ENCODE data around the gene ARG2.

ARG2 gene

GRCh38 chr14:67579636-67580035 is 40.1 kb upstream of the ARG2 start:
- no peaks in the 10 kb centered on the region for H3K9me3 ChIP-seq (ENCODE audit: severe bottlenecking)
- no peaks in the 10 kb centered on the region for H3K27me3 ChIP-seq (ENCODE audit: insufficient read depth, poor library complexity, severe bottlenecking)
- no peak overlapping the region for H3K27ac ChIP-seq (ENCODE audit: poor library complexity, severe bottlenecking)
- DNase-seq (ENCODE audit: low spot score) (peak; percentile 37), ATAC-seq (ENCODE audit: low read depth) (no peak)
- H3K36me3 ChIP-seq (ENCODE audit: low read depth): no peaks in the 10 kb centered on the region; the same call in 1 of the 2 replicates
- H3K4me1 ChIP-seq (ENCODE audit: insufficient read depth, poor library complexity, severe bottlenecking): no peaks in the 10 kb centered on the region
- TF ChIP-seq CTCF (IDR thresholded peaks at IDR 0.05; ENCODE audit: poor library complexity, severe bottlenecking): no peak
- no peak overlapping the region for H3K4me3 ChIP-seq (ENCODE audit: severe bottlenecking)

- no peak for ATAC-seq (ENCODE audit: low read depth)
- no peaks in the 10 kb centered on the region for H3K27me3 ChIP-seq (ENCODE audit: insufficient read depth, poor library complexity, severe bottlenecking)
Observed at GRCh38 chr14:67580336-67581171, 39.2 kb upstream of the ARG2 start.

GRCh38 chr14:67581643-67582042 is 38.1 kb upstream of the ARG2 start:
- H3K4me1 ChIP-seq (ENCODE audit: insufficient read depth, poor library complexity, severe bottlenecking): no peaks in the 10 kb centered on the region
- H3K36me3 ChIP-seq (ENCODE audit: low read depth): no peaks in the 10 kb centered on the region
- ATAC-seq (ENCODE audit: low read depth): no peak
- H3K4me3 ChIP-seq (ENCODE audit: severe bottlenecking): no peak overlapping the region
- TF ChIP-seq CTCF (IDR thresholded peaks at IDR 0.05; ENCODE audit: poor library complexity, severe bottlenecking): no peak
- H3K27ac ChIP-seq (ENCODE audit: poor library complexity, severe bottlenecking): no peak overlapping the region
- H3K27me3 ChIP-seq (ENCODE audit: insufficient read depth, poor library complexity, severe bottlenecking): no peaks in the 10 kb centered on the region
- no peaks in the 10 kb centered on the region for H3K9me3 ChIP-seq (ENCODE audit: severe bottlenecking)
- no peak for DNase-seq (ENCODE audit: low spot score)

More at GRCh38 chr14:67580336-67581171, 39.2 kb upstream of the ARG2 start:
- no peak for TF ChIP-seq CTCF (IDR thresholded peaks at IDR 0.05; ENCODE audit: poor library complexity, severe bottlenecking)
- no peak overlapping the region for H3K27ac ChIP-seq (ENCODE audit: poor library complexity, severe bottlenecking)
- H3K9me3 ChIP-seq (ENCODE audit: severe bottlenecking): no peaks in the 10 kb centered on the region
- peak; percentile 65 for DNase-seq (ENCODE audit: low spot score)
- H3K4me1 ChIP-seq (ENCODE audit: insufficient read depth, poor library complexity, severe bottlenecking): no peaks in the 10 kb centered on the region
- no peak overlapping the region for H3K4me3 ChIP-seq (ENCODE audit: severe bottlenecking)
- H3K36me3 ChIP-seq (ENCODE audit: low read depth): no peaks in the 10 kb centered on the region; the same call in 1 of the 2 replicates

- no peaks in the 10 kb centered on the region for H3K27me3 ChIP-seq (ENCODE audit: insufficient read depth, poor library complexity, severe bottlenecking)
- no peaks in the 10 kb centered on the region for H3K4me1 ChIP-seq (ENCODE audit: insufficient read depth, poor library complexity, severe bottlenecking)
- no peak overlapping the region for H3K27ac ChIP-seq (ENCODE audit: poor library complexity, severe bottlenecking)
- peaks cover 2% of the 10 kb centered on the region; the same call in 1 of the 2 replicates for H3K36me3 ChIP-seq (ENCODE audit: low read depth)
- H3K4me3 ChIP-seq (ENCODE audit: severe bottlenecking): no peak overlapping the region
- no peaks in the 10 kb centered on the region for H3K9me3 ChIP-seq (ENCODE audit: severe bottlenecking)
- ATAC-seq (ENCODE audit: low read depth): no peak
- DNase-seq (ENCODE audit: low spot score): peak; percentile 31
- no peak for TF ChIP-seq CTCF (IDR thresholded peaks at IDR 0.05; ENCODE audit: poor library complexity, severe bottlenecking)
Observed at GRCh38 chr14:67582061-67582460, 37.7 kb upstream of the ARG2 start.

All from RWPE2 (cell line).